GM10847 (cell line): Measurements from ENCODE around the gene JAZF1.

Source experiments
- POLR2A ChIP-seq: IDR thresholded peaks from 2 replicates; pipeline ENCODE4 v1.6.1; 2011; ENCODE audit not compliant: insufficient read length; ENCODE audit errors: extremely low read depth

The JAZF1 gene

DNA sequence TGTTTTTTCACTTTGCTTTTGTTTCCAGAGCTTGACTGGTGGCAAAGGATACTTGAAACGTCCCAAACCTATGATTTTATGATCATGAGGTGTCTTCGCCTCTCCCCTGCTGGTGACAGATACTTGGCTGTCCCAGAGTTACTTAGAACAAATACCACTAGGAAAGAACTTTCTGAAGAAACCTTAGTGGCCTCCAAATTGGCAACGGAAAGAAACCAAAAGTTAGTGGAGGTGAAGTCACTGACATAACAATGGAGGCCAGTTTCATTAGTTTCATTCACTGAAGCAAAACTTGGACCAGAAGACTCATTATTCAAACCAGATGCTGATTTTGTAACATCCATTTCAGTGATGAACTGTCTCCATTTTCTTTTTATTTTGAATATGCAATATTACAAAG is 68.6 kb downstream of the JAZF1 start:
- no peak for TF ChIP-seq POLR2A

DNA sequence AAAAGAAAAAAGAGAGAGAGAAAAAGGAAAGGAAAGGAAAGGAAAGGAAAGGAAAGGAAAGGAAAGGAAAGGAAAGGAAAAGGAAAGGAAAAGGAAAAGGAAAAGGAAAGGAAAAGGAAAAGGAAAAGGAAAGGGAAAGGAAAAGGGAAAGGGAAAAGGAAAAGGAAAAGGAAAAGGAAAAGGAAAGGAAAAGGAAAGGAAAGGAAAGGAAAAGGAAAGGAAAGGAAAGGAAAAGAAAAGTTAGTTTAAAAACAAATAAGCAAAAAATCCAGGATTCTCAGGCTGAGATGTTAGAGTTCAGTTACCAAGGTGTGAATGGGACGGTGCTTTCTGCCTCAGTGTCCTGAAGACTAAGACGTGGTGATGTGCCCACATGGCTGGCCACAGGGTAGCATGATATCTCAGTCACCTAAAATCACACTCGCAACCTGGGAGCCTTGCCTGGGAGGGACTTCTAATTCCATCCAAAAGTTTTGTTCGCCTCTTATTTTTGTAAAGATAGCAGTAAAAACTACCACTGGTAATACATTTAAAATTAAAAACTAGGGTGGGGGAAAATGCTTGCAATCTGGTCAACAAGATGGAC is 70.1 kb downstream of the JAZF1 start:
- TF ChIP-seq POLR2A: no peak

DNA sequence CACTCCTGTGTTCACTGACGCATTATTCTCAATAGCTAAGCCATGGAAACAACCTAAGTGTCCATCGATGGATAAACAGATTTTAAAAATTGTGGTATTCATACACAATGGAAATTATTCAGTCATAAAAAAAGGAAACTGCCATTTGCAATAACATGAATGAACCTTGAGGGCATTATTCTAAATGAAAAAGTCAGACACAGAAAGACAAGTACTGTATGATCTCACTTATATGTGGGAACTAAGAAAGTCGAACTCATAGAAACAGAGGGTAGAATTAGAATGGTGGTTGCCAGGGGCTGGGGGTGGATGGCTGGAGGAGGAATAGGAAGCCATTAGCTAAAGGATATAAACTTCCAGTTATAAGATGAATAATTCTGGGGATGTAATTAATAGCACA is 71.8 kb downstream of the JAZF1 start:
- TF ChIP-seq POLR2A: no peak

DNA sequence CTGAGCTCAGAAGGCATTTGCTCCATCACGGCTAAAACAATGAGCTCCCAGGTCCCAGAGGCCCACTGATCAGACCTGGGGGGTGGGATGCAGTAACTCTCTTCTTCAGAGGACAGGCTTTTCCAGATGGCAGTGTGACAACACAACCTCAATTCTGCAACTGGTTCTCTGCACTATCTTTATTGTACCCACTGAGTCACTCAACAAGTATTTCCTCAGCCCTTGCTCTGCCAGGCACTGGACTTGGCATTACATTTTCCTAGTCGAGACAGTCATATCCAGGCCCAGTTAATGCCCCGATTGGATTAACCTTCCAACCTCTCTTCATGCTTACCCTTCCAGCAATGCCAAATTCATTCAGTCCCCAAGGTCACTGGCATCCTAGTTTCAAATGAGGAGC is 72.6 kb downstream of the JAZF1 start:
- no peak for TF ChIP-seq POLR2A

DNA sequence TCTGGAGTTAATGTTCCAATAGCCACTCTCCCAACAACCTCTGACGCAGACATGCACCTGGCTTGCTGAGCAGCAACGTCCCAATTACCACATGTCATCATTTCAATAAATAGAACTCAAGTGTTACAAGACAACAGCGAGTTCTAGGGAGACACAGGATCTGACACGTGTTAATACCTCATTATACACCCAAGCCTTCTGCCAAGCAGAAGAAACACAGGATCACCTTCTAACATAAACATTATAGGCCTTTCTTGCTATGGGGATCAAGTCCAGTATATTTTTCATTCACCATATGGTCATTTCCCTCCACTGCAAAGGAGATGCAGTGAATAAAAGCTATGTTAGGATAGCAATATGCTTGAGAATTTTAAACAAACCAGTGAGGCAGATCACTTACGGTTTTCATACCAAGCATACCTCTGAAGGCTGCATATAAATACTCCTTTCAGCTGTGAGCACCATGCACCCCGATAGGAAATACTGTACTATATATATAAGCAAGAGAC is 74.2 kb downstream of the JAZF1 start:
- TF ChIP-seq POLR2A: no peak

DNA sequence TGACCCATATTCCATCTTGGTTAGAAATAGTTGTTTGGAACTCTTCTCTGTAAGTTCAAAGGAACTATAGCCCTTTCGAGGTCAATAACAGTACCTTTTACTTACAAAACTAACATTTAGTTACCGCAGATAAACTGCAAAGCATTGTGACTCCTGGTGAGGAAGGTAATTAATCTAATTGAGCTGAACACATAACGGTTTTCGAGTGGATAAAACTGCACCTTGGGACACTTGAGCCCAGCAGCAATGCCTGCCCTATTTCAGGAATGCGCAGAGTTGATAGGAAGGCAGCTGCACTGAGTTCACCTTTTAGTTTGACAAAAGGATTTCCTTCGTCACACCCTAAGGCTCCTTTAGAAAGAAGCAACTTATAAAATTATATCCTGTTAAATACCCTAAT is 75.4 kb downstream of the JAZF1 start:
- TF ChIP-seq POLR2A: no peak

DNA sequence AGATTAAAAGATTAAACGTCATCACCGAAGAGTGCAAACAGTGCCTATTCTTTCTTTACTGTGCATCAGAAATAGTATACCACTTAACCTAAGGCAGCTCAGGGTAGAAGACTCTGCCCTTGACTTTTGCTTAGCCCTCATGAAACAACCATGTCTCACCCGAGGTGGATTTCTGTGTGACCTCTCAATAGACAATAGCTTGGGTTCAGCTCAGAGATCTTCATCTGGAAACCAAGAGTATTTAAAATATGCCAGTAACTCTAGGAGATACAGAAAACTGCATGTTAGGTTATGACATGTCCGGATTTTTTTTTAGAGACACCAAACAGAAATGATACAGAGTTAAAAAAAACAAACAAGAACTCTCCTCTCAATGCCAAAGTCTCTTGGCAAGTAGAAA is 75.8 kb downstream of the JAZF1 start:
- TF ChIP-seq POLR2A: no peak

DNA sequence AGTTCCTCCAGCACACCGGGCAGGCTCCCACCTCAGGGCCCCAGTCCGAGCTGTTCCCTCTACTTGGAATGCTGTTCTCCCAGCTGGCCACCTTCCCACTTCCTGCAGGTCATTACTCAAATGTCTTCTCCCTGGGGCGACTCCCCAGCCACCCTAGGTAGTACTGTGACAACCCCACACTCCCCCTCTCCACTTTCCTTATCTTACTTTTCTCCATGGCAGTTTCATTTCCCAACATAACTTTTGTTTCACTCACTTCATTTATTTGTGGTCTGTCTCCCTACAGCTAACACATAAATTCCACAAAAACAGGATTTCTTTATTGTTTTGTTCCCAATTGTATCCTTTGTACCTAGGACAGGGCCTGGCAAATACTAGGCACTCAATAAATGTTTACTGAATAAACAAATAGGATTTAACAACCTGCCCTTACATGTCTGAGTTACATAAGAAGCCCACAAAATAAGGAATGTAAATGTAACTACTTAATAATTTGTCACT is 76.5 kb downstream of the JAZF1 start:
- no peak for TF ChIP-seq POLR2A

DNA sequence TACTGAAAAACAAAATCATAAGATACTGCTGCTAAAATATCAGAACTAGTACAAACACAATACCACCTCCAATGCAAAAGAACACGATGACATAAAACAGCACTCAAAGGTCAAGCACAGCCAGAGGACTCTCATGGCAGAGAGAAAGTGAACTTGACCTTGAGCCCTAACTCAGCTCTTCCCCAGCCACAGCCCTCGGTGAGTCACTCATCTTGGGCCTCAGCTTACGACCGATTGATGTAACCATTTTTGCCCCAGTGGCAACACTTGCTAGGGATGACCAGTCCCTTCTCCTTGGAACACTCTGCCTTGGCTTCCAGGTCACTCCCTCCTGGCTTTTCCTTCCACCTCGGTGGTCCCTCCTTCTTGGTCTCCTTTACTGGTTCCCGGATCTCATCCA is 77.8 kb downstream of the JAZF1 start:
- no peak for TF ChIP-seq POLR2A

DNA sequence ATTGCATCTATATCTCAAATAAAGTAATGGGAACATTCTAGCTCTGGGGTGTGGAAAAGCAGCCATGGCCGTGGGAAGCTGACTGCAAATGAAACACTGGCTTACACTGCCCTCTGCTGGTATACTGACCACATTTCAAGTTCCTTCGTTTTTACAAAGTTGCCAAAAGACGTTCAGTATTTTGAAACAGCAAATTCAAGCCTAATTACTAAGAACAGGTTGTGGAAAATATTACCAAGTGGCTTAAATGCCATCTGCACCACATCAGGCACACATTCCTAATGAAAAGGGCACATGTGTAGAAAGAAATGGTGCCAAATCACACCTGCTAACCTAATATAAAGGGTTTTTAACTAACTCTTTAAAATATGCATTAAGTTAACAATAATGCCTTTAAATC is 83.9 kb downstream of the JAZF1 start:
- no peak for TF ChIP-seq POLR2A

DNA sequence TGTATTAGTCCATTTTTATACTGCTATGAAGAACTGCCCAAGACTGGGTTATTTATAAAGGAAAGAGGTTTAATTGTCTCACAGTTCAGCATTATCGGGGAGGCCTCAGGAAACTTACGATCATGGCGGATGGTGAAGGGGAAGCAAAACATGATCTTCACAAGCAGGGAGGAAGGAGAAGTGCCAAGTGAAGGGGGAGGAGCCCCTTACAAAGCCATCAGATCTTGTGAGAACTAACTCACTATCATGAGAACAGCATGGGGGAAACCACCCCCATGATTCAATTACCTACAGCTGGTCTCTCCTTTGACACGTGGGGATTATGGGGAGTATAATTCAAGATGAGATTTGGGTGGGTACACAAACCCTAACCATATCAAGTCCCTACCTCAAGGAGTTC is 85.4 kb downstream of the JAZF1 start:
- no peak for TF ChIP-seq POLR2A

DNA sequence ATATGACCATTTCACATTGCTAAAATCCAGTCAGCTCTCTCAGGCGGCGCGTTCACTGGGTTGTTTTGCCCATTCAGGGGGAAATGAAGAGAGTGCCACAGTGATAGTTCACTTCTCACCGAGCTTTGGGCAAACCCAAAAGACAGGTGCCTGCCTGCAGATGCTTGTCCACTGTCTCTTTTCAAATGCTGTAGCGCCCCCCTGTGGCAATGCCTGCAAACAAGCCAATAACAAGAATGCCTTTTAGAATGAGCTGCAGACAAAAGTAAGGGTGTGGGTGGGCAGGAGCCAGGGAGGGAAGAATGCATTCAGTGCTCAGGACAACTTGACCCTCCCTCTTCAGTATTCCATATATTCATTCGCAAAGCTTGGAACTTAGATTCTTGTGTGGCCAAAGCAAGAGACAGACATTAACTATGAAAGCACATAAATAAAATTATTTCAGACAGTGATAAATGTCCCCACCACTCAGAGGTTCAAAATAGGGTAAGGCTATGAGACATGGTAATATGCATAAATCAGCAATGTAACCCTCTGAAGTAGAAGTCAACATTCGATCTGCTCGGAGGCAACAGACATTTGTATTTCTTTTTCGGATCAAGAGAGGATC is 86.9 kb downstream of the JAZF1 start:
- TF ChIP-seq POLR2A: no peak

DNA sequence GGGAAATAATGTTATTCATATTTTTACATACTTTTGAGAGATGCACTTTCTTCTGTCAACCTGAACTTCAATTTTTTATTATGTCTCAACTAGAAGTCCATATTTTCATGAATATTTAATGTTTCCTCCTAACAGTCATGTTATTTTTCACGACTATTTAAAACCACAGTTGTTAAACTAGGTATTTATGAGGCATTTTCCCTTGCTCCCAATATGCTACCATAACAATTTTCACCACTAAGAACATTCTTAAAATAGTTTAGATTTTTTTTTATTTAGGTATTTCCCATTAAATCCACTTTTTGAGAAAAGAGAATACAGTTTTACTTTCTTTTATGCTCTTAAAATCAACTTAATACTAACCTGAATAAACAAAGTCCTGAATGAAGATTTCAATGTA is 89.4 kb downstream of the JAZF1 start:
- TF ChIP-seq POLR2A: no peak

DNA sequence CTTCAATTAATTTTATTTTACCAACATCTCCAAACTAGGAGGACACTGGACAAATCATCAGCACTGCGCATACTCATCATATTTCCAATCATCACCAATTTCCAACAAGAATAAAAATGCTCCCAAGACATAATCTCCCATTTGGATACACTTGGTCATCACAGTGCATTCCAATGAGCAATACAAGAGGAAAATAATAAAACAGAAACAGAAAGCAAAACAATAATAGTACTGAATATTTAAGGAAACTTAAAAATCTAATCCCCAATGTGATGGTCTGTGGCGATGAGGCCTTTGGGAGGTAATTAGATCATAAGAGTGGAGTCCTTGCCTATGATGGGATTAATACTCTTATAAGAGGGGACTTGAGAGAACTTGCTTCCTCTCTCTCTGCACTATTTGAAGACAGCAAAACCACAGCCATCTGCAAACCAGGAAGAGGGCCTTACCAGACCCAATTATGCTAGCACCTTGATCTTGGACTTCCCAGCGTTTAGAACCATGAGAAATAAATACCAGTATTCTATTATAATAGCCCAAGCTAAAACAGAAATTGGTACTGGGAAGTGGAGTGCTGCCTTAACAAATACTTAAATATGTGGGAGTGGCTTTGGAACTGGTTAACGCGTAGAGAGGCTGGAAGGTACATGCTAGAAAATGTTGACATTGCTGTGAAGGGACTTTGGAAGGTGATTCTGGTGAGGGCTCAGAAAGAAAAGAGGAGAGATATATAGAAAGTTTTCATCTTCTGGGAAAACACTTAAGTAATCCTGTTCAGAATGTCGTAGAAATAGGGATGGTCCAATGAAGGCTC is 91.5 kb downstream of the JAZF1 start:
- TF ChIP-seq POLR2A: no peak

DNA sequence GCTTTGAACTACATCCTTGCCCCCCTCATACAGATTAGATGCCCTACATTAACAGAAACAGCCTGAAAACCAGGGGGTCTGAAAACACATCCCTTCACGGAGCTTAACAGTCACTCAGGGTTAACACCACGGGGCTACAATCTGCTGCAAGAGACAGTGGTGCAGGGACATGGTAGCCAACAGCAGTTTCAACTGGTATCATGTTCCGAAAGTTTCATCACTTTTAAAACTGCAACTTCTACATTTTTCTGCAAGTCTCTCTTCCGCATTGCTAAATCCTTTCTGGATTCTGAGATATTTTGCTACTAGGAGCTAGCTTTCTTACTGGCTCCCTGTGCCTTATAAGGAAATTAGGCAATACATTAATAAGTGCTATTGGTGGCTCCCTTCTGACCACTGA is 92.6 kb downstream of the JAZF1 start:
- TF ChIP-seq POLR2A: no peak

DNA sequence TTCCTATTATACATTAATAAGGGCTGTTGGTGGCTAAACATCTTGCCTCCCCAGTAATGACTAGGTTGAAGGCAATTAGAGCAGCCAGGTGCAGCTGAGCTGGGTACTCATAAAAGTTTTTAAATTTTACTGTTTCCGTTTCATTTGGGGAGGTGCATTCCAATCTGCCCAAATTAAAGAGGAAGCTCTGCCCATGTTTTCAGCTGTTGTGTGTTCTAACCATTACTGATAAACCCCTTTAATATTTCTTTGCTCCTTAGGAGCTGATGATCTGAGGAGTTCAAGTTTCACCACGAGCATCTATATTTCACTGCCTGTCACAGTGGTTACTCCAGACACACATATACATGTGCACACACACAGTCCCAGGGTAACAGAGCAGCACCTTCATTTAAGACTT is 94.4 kb downstream of the JAZF1 start:
- no peak for TF ChIP-seq POLR2A

DNA sequence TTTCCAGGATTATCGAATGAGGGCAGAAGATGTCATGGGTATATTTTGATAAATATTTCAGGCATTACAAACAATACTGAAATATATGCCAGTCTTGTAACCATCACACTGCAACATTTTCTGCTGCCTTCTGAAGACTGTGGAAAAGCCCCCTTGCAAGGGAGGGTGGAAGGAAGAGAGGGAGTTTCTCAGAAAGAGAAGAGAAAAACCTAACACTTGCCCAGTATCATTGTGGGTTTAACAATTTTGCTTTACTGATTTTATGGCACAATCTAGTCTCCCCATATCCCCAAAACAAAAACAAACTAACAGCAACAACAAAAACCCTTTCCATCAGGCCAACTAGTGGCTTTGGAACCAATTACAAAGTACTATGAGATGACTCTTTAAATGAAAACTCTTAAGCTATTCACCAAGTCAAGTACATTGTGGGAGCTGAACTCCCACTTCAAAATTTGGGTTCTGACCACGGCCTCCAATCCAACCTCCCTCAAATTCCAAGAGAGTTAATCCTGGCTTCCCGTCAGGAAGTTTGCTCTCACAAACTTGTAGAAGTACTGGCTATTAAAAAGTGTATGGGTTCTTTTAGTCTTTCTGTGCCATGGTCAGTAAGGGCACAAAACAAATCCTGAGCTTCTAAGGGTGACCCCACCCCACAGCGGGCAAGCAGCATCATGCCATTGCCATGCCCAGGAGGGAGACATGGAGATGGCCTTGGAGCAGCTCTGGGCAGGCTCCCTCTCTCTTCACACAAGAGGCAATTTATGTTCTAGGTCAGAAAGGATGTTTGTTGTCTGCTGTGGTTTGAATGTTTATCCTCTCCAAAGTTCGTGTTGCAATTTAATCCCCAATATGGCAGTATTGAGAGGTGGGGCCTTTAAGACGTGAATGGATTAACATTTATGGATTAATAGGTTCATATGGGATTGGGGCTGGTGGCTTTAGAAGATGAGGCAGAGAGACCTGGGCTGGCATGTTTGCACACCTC is 96.3 kb downstream of the JAZF1 start:
- TF ChIP-seq POLR2A: no peak
